ENCODE data around the gene KCNMB2. TPM values are rescaled to one million over a fixed set of nuclear protein-coding genes. Genes with fewer than 3 reads are reported as not detected.
"Not testable (repeated sequence)": the region's sequence is repeated elsewhere in the genome, so short reads cannot be mapped to it uniquely, and the experiment has no call there.

Gene KCNMB2
- not detected in 2 replicates for total RNA-seq (2014; rRNA removed; shearing (Covaris generic); ENCODE audit: low replicate concordance)

DNA sequence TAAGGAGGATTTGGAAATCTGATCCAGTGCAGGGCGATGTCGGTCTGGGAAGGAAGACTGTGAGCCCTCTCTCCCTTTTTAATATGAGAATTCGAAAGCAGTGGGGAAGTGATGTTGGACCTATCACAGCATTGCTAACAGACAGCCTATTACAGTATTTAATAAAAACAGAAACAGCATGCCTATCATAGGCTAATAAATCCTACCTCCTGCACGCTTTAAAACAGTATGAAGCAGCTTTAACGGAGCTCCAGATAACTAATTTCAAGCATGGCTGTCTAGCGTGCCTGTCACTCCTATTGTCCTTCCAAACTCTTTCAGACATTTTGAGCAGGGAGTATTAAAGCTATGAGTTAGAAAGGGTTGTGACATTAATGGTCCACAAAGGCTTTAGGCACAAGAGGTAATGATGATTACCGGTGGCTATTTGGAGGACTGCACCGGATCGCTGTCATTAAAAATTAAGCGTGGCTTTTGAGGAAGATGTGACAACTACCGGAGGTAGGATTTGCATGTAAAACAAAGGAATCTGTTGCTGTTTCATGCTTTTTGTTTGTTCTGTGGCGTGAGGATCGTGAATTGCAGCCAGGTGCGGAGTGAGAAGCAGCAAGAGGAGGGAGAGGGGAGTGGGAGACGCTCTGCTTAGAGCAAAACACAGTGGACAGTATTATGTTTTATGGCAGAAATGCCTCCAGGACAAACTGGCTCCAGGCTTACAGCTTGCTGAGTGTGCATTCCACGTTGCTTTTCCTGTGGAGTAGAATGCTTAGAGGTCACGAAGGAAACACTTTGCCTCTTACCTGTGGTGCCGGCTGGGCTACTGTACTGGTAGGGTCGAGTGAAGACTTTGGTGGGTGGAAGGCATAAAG, at the start of gene KCNMB2:
Gene KCNMB2 (plus strand): TSS at position 226 of the 869 bp plus-strand sequence.
- DNase-seq (ENCODE audit: low read depth): no peak
- in situ Hi-C loops (cut with HindIII; ENCODE audit: low pct_unique_long_range_greater_than_20kb, low sequenced_read_pairs): no loop called here

DNA sequence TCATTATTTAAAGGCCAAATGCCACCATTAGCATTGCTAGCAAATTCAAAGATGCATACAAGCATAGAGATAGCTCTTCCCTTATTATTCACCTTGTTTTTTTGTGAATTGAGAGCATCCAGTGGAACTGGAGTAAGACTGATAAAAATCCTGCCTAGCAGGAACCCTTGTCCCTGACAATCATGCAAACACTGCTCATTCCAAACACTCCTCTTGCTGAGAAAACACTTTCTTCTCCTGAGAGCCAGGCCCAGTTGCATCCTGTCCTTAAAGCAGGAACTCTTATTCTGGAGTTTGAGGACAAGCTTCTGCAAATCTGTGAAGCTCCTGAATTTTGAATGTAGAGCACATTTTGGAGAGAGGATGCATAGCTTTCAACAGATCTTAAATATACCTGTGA, 49.3 kb upstream of the KCNMB2 start:
- DNase-seq (ENCODE audit: low read depth): no peak
- in situ Hi-C loops (cut with HindIII; ENCODE audit: low pct_unique_long_range_greater_than_20kb, low sequenced_read_pairs): no loop called here

DNA sequence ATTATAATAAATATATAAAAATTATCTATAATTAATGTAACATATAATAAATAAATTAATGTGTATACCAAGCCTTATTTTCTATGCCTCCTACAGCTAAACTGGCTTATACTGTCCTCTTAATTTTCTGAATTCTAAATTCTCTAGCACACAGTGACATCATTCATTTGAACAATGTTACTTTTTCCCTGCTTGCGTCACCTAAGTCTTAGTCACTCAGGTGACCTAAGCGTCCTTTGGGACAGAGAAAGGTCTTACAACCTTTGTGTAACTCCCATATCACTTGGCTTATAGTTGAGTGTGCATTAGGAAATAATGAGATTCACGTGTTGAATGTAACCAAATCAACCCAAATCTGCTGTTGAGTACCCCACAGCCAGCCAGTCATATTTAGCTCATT, 48.5 kb upstream of the KCNMB2 start:
- no peak for DNase-seq (ENCODE audit: low read depth)
- in situ Hi-C loops (cut with HindIII; ENCODE audit: low pct_unique_long_range_greater_than_20kb, low sequenced_read_pairs): no loop called here

DNA sequence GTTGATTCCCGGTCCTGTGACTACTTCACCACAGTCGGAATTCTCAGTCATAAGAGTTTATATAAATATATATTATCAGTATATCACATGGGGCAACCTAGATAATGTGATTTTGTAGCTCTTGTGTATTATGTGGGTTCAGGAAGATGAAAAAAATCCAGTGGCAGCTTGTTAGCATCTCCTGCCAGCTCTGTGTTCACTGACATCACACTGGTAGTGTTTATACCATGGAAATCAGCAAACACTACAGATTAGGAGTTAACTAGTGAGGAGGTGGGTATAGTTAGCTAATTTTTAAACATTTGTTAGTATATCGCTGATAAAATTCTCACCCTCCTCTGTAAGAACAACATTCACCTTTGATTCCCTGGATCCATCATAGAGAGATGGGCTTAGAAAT, 44.5 kb upstream of the KCNMB2 start:
- no peak for DNase-seq (ENCODE audit: low read depth)
- in situ Hi-C loops (cut with HindIII; ENCODE audit: low pct_unique_long_range_greater_than_20kb, low sequenced_read_pairs): no loop called here

DNA sequence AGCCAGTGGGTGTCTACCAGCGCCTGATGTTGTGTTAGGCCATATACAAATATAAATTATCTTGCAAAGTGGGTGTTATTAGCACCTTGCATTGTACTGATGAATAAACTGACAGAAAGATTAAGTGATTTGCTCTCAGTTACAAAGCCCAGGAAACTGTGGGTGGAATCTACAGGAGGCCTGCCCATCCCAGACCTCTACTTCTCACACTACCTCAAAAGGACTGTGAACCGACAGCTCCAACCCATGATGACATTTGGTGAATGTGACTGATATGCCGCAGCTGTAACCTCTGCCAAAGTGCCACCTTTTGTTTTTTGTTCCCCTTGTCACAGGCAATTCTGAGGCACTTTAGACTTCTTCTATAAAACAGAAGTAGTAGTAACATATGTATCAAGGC, 43.7 kb upstream of the KCNMB2 start:
- DNase-seq (ENCODE audit: low read depth): no peak
- in situ Hi-C loops (cut with HindIII; ENCODE audit: low pct_unique_long_range_greater_than_20kb, low sequenced_read_pairs): no loop called here

DNA sequence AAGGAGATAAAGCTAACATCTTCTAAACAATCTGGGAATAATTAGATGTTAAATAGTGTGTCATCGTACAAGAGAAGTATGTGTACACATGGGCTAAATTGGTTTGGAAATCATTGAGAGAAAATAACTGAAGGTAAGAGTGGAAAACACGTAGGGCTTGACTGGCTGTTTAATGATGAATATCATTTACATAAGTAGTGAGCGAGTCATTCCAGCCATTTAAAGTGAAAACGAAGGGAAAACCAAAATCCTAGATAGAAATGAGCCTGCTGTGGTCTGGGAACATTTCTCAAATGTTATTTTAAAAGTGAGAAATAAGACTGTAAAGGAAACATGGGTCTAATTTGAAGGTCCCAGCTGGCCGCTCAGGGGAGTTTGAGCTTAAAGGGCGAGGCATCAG, 41.9 kb upstream of the KCNMB2 start:
- DNase-seq (ENCODE audit: low read depth): no peak
- in situ Hi-C loops (cut with HindIII; ENCODE audit: low pct_unique_long_range_greater_than_20kb, low sequenced_read_pairs): no loop called here

DNA sequence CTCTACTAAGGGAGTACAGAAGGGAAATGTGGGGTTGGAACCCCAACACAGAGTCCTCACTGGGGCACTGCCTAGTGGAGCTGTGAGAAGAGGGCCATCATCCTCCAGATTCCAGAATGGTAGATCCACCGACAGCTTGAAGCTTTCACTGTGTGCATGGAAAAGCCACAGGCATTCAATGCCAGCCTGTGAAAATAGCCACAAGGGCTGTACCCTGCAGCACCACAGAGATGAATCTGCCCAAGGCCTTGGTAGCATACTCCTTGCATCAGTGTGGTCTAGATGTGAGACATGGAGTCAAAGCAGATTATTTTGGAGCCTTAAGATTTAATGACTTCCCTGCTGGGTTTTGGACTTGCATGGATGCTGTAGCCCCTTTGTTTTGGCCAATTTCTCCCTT, 39.3 kb upstream of the KCNMB2 start:
- in situ Hi-C loops (cut with HindIII; ENCODE audit: low pct_unique_long_range_greater_than_20kb, low sequenced_read_pairs): no loop called here
- no peak for DNase-seq (ENCODE audit: low read depth)

DNA sequence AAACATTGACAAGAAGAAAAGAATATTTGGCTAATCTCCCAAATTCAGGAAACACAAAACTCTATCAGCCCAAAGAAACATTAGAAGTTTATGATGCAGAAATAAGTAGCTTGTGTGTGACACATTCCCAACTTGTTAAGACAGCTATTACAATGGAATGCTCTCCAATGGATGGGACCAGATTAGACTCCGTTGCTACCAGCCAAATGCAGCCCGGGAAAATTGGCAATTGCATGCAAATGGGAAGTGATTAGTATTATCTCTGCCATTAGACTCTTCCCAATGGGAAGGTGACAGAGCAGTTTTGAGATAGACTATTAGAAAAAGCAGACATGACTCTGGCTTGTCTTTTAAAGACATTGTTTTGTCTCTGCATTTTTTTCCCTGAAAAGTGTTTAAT, 37.4 kb upstream of the KCNMB2 start:
- in situ Hi-C loops (cut with HindIII; ENCODE audit: low pct_unique_long_range_greater_than_20kb, low sequenced_read_pairs): no loop called here
- DNase-seq (ENCODE audit: low read depth): no peak

DNA sequence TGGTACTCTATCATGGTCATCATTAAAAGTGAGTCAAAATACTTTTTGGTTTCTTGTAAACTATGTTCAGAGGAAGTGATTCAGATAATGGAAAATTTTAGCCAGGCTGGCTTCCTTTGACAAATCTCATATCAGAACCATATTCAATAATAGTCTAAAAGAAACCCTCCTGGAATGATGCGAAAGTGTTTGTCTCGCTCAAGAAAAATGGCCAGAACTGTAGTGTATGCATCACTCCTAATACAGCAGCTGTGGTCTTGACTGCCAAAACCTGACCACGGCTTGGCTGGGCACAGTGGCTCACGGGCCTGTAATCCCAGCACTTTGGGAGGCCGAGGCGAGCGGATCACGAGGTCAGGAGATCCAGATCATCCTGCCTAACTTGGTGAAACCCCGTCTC, 35.6 kb upstream of the KCNMB2 start:
- in situ Hi-C loops (cut with HindIII; ENCODE audit: low pct_unique_long_range_greater_than_20kb, low sequenced_read_pairs): no loop called here
- no peak for DNase-seq (ENCODE audit: low read depth)

DNA sequence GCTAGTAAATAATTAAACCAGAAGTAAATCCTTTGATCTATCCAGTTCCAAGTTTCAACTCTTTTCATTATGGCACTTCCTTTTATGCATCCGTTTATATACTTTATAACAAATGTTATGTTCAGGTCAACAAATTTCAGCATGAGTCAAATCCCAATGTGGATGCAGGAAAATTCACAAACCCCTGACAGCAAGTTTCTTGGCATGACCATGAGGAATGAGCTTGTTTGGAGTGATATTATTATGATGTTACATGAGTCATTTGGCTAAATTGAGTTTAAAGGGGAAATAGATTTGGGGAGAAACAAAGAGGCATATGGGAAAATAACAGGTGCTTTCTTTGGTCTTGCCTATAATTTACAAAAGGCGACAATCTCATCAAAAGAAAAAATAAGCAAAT, 32.1 kb upstream of the KCNMB2 start:
- no peak for DNase-seq (ENCODE audit: low read depth)
- in situ Hi-C loops (cut with HindIII; ENCODE audit: low pct_unique_long_range_greater_than_20kb, low sequenced_read_pairs): no loop called here

DNA sequence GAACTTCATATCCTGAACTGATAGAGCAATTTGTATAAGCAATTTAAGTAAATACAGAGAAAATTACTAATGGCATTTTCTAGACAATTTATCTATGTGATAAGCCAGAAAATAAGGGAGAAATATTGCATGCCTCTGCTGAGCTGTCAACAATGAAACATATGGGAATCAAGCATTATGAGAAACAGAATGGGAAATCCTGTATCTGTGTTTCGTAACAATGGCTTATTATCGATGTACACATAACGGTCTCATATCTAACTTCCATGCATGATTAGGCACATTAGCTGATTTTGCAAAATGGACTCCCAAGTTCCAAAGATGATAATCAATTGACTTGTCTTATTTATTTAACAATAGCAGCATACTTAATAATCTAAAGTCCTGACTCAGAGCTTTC, 30.4 kb upstream of the KCNMB2 start:
- in situ Hi-C loops (cut with HindIII; ENCODE audit: low pct_unique_long_range_greater_than_20kb, low sequenced_read_pairs): no loop called here

DNA sequence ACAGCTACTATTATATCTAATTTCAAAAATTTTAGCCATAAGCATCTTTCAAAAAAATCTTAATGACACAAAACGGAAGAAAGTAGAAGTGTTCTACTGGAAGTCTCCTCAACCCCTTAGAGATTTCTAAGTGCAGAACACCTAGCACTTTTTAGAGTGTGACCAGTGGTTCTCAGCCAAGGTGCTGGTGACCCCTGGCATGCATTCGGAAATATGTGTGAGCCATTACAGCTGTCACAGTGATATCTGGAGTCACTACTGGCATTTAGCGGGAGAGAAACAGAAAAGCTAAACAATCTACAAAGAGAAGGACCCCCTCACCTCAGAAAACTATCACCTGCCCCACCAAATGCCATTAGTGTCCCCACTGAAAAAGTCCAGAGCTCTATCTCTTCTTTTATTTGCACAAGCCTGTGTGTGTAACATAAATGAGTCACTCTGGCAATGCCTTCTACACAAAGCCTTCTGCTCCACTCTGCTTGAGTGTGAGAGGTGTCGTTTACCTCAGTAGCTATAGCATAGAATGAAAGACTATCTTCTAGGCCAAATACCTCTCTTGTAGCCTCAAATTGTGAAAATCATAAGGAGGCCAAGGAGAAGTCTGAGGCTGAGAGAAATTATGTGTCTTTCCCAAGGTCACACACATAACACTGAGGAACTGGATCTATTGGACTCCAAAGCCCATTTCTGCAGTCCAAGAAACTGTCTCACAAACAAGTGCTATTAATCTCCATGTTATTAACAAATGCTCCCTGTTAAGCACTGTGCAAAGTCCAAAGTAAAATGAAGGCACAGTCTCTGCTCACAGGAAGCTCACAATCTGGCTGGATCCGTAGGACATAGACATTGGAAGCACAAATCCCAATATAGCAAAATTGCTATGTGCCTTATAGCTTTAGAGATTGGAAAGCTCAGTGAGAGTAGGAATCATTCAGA, 28.5 kb upstream of the KCNMB2 start:
- in situ Hi-C loops (cut with HindIII; ENCODE audit: low pct_unique_long_range_greater_than_20kb, low sequenced_read_pairs): no loop called here

More for the DNA sequence above, 30.4 kb upstream of the KCNMB2 start:
- DNase-seq (ENCODE audit: low read depth): no peak

DNA sequence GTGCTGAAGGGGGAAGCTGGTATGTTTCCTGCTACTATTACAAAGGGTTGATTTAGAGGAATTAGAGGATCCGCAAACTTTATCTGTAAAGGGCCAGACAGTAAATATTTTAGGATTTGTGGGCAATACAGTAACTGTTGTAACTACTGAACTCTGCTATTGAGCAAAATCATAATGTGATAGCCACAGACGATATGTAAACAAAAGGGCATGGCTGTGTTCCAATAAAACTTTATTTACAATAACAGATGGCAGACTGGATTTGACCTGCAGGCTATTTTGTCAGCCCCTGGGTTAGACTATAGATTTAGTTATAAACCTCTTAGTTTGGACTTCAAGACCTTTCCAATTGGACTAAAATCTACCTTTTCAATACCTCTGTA, 27.8 kb upstream of the KCNMB2 start:
- in situ Hi-C loops (cut with HindIII; ENCODE audit: low pct_unique_long_range_greater_than_20kb, low sequenced_read_pairs): no loop called here
- no peak for DNase-seq (ENCODE audit: low read depth)

More for the DNA sequence above, 28.5 kb upstream of the KCNMB2 start:
- DNase-seq (ENCODE audit: low read depth): no peak

DNA sequence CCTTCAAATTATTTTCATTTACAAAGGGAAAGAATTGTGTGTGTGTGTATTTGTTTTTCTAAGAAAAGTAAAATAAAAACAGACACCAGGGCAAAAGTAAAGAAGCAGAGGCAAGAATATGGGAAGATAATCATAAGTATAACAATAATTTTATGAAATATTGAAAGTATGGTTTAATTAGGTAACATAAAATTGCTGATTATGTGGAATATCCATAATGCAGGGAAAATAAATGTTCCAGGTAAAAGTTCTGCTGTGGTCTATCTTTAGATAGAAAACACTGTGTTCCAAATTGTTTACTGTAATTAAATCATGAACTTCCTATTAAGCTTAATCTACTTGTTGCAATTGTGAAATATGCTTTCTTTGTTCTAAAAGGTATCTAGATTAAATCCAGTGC, 25.7 kb upstream of the KCNMB2 start:
- DNase-seq (ENCODE audit: low read depth): no peak
- in situ Hi-C loops (cut with HindIII; ENCODE audit: low pct_unique_long_range_greater_than_20kb, low sequenced_read_pairs): no loop called here

DNA sequence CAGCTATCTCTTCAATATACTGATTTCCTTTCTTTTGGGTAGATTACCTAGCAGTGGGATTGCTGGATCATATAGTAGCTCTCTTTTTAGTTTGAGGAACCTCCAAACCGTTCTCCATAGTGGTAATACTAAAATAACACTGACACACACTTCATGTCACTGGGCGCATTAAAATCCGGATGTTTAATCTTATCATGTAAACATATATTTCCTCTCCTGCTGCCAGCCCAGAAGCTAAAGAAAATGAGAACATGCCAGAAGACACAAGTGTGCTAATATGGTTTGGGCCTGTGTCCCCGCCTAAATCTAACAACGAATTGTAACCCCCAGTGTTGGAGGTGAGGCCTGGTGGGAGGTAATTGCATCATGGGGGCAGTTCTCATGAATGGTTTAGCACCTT, 23.6 kb upstream of the KCNMB2 start:
- in situ Hi-C loops (cut with HindIII; ENCODE audit: low pct_unique_long_range_greater_than_20kb, low sequenced_read_pairs): no loop called here
- no peak for DNase-seq (ENCODE audit: low read depth)

DNA sequence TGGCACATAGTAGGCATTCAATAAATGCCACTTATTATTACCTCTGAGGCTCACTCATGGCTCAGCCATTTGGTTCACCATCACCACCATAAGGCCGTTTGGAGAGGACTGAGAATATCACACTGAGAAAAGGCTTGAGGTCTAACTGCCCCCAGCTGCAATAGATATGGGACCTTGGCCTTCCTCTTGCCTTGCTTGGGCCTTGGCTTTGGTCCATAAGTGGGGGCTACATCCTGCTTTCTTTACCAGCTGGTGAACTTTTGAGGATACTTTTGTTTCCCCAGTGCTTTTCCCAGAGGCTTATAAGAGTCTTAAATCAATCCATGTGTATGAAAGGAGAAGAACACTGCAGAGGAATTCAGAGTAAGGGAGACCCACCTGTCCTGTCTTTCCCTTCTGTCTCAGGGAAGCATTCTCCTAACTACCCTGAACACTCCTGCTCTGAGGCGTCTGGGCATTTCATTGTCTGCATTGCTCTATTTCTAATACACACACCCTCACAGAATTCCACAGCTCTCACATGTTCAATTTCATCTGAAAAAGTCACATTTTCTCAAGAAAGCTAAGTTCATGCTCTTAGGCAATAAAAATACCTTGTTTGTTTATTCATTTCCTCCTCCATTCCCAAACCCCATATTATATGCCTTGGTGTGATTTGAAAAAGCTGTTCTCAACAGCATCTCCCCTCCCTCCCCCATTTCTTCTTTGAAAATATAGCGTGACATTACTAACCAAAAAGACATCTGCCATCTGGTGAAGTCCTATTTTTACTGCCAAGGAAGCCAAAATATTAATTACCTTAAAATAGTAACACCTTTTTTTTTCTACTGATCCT, 22.5 kb upstream of the KCNMB2 start:
- in situ Hi-C loops (cut with HindIII; ENCODE audit: low pct_unique_long_range_greater_than_20kb, low sequenced_read_pairs): no loop called here
- no peak for DNase-seq (ENCODE audit: low read depth)

DNA sequence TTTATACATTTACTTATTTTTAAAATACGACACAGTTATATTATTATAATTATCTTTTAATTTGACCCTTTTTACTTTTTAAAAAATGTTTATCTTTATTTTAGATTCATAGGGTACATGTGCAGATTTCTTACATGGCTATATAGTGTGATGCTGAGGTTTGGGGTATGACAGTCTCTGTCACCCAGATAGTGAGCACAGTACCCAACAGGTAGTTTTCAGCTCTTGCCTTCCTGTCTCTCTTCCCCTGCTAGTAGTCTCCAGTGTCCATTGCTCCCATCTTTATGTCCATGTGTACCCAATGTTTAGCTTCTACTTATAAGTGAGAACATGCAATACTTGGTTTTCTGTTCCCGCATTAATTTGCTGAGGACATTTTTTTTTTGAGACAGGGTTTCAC, 21.8 kb upstream of the KCNMB2 start:
- DNase-seq (ENCODE audit: low read depth): no peak
- in situ Hi-C loops (cut with HindIII; ENCODE audit: low pct_unique_long_range_greater_than_20kb, low sequenced_read_pairs): no loop called here

DNA sequence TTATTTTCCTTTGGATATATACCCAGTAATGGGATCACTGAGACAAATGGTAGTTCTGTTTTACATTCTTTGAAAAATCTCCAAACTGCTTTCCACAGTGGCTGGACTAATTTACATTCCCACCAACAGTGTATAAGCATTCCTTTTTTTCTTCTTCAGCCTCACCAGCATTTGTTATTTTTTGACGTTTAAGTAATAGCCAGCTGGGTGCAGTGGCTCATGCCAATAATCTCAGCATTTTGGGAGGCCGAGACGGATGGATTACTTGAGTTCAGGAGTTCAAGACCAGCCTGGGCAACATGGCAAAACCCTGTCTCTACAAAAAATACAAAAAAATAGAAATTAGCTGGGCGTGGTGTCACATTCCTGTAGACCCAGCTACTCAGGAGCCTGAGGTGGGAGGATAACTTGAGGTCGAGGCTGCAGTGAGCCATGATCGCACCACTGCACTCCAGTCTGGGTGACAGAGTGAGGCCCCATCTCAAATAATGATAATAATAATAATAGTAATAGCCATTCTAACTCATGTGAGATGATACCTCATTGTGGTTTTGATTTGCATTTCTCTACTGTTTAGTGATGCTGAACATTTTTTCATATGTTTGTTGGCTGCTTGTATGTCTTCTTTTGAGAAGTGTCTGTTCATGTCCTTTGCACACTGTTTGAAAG, 21.0 kb upstream of the KCNMB2 start:
- DNase-seq (ENCODE audit: low read depth); in situ Hi-C loops (cut with HindIII; ENCODE audit: low pct_unique_long_range_greater_than_20kb, low sequenced_read_pairs): not testable (repeated sequence)

All from Caki2 (cell line).